MM.1S (cell line): ENCODE measurements around the gene TGM5.

Experiments
- EZH2phosphoT487 ChIP-seq: fragments of 300-600 bp; sonication (generic); IDR thresholded peaks from 2 replicates; pipeline ENCODE4 v1.6.1; 2018; ENCODE audit warnings: antibody characterized with exemption, low read length
- TF ChIP-seq, protein P1 (sequence below): fragments of 300-600 bp; sonication (generic); IDR thresholded peaks from 2 replicates; pipeline ENCODE4 v1.5.1; 2016; ENCODE audit warnings: antibody characterized with exemption, low read length, mixed read lengths

DNA sequence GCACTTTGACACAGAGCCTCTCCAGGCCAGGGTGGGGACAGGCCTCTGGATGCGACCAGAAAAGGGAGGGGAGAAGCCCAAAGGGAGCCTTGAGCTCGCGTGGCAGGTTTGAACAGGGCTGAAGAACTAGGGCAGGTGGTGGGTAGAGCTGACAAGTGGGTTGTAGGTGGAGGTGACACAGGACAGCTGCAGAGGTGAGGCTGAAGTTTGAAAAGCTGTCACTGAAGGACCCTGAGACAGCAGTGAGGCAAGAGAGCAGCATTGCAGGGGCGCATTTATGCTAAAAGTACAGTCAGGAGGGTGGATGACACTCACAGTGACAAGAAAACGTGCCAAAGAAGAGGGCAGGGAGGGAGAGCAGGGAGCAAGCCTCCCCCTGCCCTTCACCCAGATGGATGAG lies 24.1 kb downstream of the TGM5 start:
- TF ChIP-seq, protein P1, sequence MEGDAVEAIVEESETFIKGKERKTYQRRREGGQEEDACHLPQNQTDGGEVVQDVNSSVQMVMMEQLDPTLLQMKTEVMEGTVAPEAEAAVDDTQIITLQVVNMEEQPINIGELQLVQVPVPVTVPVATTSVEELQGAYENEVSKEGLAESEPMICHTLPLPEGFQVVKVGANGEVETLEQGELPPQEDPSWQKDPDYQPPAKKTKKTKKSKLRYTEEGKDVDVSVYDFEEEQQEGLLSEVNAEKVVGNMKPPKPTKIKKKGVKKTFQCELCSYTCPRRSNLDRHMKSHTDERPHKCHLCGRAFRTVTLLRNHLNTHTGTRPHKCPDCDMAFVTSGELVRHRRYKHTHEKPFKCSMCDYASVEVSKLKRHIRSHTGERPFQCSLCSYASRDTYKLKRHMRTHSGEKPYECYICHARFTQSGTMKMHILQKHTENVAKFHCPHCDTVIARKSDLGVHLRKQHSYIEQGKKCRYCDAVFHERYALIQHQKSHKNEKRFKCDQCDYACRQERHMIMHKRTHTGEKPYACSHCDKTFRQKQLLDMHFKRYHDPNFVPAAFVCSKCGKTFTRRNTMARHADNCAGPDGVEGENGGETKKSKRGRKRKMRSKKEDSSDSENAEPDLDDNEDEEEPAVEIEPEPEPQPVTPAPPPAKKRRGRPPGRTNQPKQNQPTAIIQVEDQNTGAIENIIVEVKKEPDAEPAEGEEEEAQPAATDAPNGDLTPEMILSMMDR = no peak
- TF ChIP-seq EZH2phosphoT487 = no peak
